Common myeloid progenitor, CD34-positive (primary cell): ENCODE measurements around the gene GCDH.

Experiments used
- CTCF ChIA-PET: fragments of 350-600 bp; sonication (Branson Sonifier 250); formaldehyde crosslinking; loops from one replicate; lab custom pipeline; 2021; ENCODE audit warnings: antibody characterized with exemption; lab: Charles Lee
- POLR2A ChIA-PET: fragments of 350-600 bp; sonication (Branson Sonifier 250); formaldehyde crosslinking; loops from one replicate; lab custom pipeline; 2021; ENCODE audit warnings: antibody characterized with exemption; lab: Charles Lee
- DNase-seq, 3 donors: peaks; one replicate each; pipeline versions ENCODE4 v3.0.0 to v3.0.0-alpha.2; 2013
- H3K27ac ChIP-seq, 2 experiments: 1 replicate in 1 of 2; 2 replicates in 1 of 2; pipeline ENCODE4 v1.7.0; 2013; ENCODE audit warnings: inconsistent platforms in 2 of 2, low read length in 2 of 2, mild to moderate bottlenecking in 2 of 2, low read depth in 1 of 2, moderate library complexity in 1 of 2; ENCODE audit not compliant: severe bottlenecking in 2 of 2, insufficient read depth in 1 of 2, poor library complexity in 1 of 2
- H3K27me3 ChIP-seq, 5 experiments: replicated peaks in 2 of 5; 1 replicate in 3 of 5; 2 replicates in 2 of 5; pipeline versions ENCODE4 v1.6.1 to v1.7.0; 2013; ENCODE audit warnings: low read length in 4 of 5, mild to moderate bottlenecking in 2 of 5, moderate library complexity in 2 of 5, inconsistent platforms in 1 of 5; ENCODE audit not compliant: insufficient read depth in 5 of 5, control insufficient read depth in 4 of 5
- H3K36me3 ChIP-seq, 4 experiments: 1 replicate in 2 of 4; 2 replicates in 2 of 4; pipeline versions ENCODE4 v1.6.1 to v1.7.0; 2013; ENCODE audit warnings: low read length in 3 of 4, control low read depth in 1 of 4, mild to moderate bottlenecking in 1 of 4; ENCODE audit not compliant: control insufficient read depth in 4 of 4, insufficient read depth in 4 of 4
- H3K4me1 ChIP-seq, 4 experiments: 1 replicate in 3 of 4; 2 replicates in 1 of 4; pipeline versions ENCODE4 v1.6.1 to v1.7.1; 2013; ENCODE audit warnings: low read length in 3 of 4, mild to moderate bottlenecking in 3 of 4, control low read depth in 1 of 4, inconsistent platforms in 1 of 4, moderate library complexity in 1 of 4; ENCODE audit not compliant: control insufficient read depth in 4 of 4, insufficient read depth in 4 of 4; ENCODE audit errors: control extremely low read depth in 1 of 4
- H3K4me3 ChIP-seq, 7 experiments: 1 replicate in 4 of 7; 2 replicates in 3 of 7; pipeline versions ENCODE4 v1.5.1 to v1.7.0; 2013; ENCODE audit warnings: mild to moderate bottlenecking in 7 of 7, low read length in 6 of 7, moderate library complexity in 6 of 7, inconsistent platforms in 2 of 7, low read depth in 2 of 7, control low read depth in 1 of 7; ENCODE audit not compliant: insufficient read depth in 4 of 7, control insufficient read depth in 1 of 7; ENCODE audit errors: extremely low read depth in 1 of 7
- H3K9me3 ChIP-seq, 5 experiments: 1 replicate in 4 of 5; 2 replicates in 1 of 5; pipeline versions ENCODE4 v1.6.1 to v1.7.1; 2013; ENCODE audit warnings: low read length in 4 of 5, mild to moderate bottlenecking in 2 of 5, inconsistent platforms in 1 of 5, low read depth in 1 of 5, moderate library complexity in 1 of 5; ENCODE audit not compliant: control insufficient read depth in 4 of 5, insufficient read depth in 2 of 5; ENCODE audit errors: control extremely low read depth in 1 of 5
- WGBS: methylation state at CpG from one replicate; pipeline ENCODE4 v1.1.5; 2013; ENCODE audit not compliant: insufficient coverage; 5-methylcytosine and 5-hydroxymethylcytosine counted together

GCDH gene

GRCh38 chr19:12946092-12946721 is 55.2 kb downstream of the GCDH start:
- POLR2A ChIA-PET: interaction anchor here (1.3 to 1.9 kb wide), 3 partner anchors 8 to 19 kb away, joined by 7 to 8 read pairs (median 7); partner anchors contain the start of gene CALR
- under 1% methylated on average over 20 of the region's 40 CpGs for WGBS

GRCh38 chr19:12946731-12947496 is 56.0 kb downstream of the GCDH start:
- ChIA-PET POLR2A (interaction anchor here (1.3 to 1.9 kb wide), 3 partner anchors 9 to 18 kb away, joined by 7 to 8 read pairs (median 7); partner anchors contain the start of gene CALR), CTCF (no interaction called here)
- DNase-seq: no peak
- Histone ChIP-seq H3K4me3 (peak overlapping the region in 6 of 7 experiments; percentile 73 to 97 (median 89)), H3K9me3 (no peaks in the 10 kb centered on the region), H3K27ac (peak overlapping the region; percentile 86 to 92), H3K27me3 (no peaks in the 10 kb centered on the region), H3K4me1 (peaks cover 0 to 38% (median 28%) of the 10 kb centered on the region in 4 experiments), H3K36me3 (peaks cover 14 to 70% (median 51%) of the 10 kb centered on the region in 4 experiments)
- WGBS: 100% methylated on average over 3 of the region's 14 CpGs

More at GRCh38 chr19:12946092-12946721, 55.2 kb downstream of the GCDH start:
- CTCF ChIA-PET: no interaction called here
- peaks cover 14 to 72% (median 52%) of the 10 kb centered on the region in 4 experiments for H3K36me3 ChIP-seq
- peak in 2 of 3 donors; percentile 75 to 77 for DNase-seq
- H3K27ac ChIP-seq: peak overlapping the region; percentile 86 to 92
- H3K9me3 ChIP-seq: no peaks in the 10 kb centered on the region
- peak overlapping the region; percentile 40 to 97 (median 87) for H3K4me3 ChIP-seq
- no peaks in the 10 kb centered on the region for H3K27me3 ChIP-seq
- peaks cover 0 to 43% (median 32%) of the 10 kb centered on the region in 4 experiments for H3K4me1 ChIP-seq

DNA sequence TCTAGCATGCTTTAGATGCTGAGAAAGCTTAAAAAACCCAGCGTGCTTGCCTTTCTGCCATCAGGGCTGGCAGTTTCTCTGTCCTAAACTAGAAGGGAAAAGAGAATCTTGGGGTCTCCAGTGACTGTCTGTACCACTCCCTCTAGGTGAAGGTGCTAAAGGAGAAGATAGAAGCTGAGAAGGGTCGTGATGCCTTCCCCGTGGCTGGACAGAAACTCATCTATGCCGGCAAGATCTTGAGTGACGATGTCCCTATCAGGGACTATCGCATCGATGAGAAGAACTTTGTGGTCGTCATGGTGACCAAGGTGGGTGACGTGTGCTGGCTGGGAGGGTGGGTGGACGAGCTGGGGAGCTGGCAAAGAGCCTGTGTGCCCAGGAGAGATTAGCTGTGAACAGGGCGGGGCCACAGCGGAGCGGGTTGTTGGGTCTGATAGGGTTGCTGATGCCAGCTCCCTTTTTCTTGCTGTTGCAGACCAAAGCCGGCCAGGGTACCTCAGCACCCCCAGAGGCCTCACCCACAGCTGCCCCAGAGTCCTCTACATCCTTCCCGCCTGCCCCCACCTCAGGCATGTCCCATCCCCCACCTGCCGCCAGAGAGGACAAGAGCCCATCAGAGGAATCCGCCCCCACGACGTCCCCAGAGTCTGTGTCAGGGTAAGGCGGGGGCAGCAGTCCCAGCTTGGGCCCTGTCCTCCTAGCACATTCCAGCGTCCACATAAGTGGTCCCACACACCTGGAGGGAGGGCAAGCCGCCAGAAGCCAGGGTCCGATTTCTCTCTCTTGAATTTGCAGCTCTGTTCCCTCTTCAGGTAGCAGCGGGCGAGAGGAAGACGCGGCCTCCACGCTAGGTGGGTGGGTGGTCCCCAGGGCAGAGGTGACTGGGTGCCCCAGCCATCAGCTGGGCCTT is 57.0 kb downstream of the GCDH start:
- Histone ChIP-seq H3K27ac (peak overlapping the region in 1 of 2 experiments; percentile 92), H3K27me3 (no peaks in the 10 kb centered on the region), H3K9me3 (no peaks in the 10 kb centered on the region), H3K36me3 (peaks cover 16 to 67% (median 52%) of the 10 kb centered on the region in 4 experiments), H3K4me3 (no peak overlapping the region), H3K4me1 (peaks cover 0 to 44% (median 33%) of the 10 kb centered on the region in 4 experiments)
- ChIA-PET CTCF (interaction anchor here (1.3 kb wide), 1 partner anchor 17 kb away, joined by 5 read pairs; no protein-coding TSS in a partner anchor), POLR2A (no interaction called here)
- peak in 2 of 3 donors; percentile 64 to 71 for DNase-seq
- WGBS: 95% methylated on average over 20 of the region's 28 CpGs

GRCh38 chr19:12948612-12949362 is 57.8 kb downstream of the GCDH start:
- no peaks in the 10 kb centered on the region for H3K9me3 ChIP-seq
- CTCF ChIA-PET: interaction anchor here (1.1 to 1.3 kb wide), 2 partner anchors 16 kb away, joined by 5 to 6 read pairs; no protein-coding TSS in a partner anchor
- no peak overlapping the region for H3K4me3 ChIP-seq
- POLR2A ChIA-PET: no interaction called here
- peaks cover 10 to 66% (median 50%) of the 10 kb centered on the region in 4 experiments for H3K36me3 ChIP-seq
- peak overlapping the region in 1 of 2 experiments; percentile 43 for H3K27ac ChIP-seq
- H3K4me1 ChIP-seq: peaks cover 0 to 46% (median 36%) of the 10 kb centered on the region in 4 experiments
- 96% methylated on average over 26 of the region's 30 CpGs for WGBS
- DNase-seq: no peak
- H3K27me3 ChIP-seq: no peaks in the 10 kb centered on the region
